DMS 273 (cell line): ENCODE data around the gene USP1.

Experiments
- DNase-seq: peaks from one replicate; lab custom pipeline; 2025; ENCODE audit not compliant: unreplicated experiment; lab: John Stamatoyannopoulos, UW

USP1 gene

DNA sequence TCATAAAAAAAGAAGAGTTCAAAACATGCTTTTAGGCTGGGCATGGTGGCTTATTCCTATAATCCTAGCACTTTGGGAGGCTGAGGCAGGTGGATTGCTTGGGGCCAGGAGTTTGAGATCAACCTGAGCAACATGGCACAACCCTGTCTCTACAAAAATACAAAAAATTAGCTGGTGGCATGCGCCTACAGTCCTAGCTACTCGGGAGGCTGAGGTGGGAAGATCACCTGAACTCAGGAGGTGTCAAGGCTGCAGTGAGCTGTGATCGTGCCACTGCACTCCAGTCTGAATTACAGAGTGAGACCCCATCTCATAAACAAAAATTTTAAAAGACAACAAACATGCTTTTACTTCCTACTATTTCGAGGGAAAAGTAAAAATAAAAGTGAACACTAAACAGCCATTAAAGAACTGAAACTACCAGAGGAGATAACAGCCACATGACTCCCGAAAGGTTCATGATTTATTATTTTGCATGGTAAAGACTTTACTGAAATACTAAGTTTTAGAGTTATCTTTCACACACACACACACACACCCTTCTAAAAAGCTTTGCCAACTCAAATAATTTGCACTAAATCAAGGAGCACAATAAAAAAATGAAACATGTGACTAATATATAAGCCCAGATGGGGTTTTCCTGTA is 48.1 kb downstream of the USP1 start:
- no peak for DNase-seq

GRCh38 chr1:62487956-62488355 is 51.1 kb downstream of the USP1 start:
- DNase-seq, result no peak

DNA sequence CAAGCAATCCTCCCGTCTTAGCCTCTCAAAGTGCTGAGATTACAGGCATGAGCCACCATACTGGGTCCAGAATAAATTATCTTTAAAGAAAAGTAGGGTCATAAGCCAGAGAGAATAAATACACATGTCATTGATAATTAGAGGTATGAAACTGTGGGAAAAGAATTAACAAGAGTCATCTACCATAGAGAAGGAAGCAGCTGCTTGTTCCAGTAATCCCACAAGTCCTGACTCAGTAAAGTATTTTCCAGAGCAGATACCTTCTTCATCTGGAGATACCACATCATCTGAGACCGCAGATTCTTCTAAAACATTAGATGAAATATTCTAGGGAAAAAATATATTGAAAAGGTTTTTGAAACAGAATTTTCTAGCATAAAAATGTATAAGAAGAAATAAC is 55.7 kb downstream of the USP1 start:
- no peak for DNase-seq

GRCh38 chr1:62493656-62494055 is 56.8 kb downstream of the USP1 start:
- DNase-seq, result no peak

GRCh38 chr1:62494137-62494536 is 57.3 kb downstream of the USP1 start:
- DNase-seq, result no peak

- DNase-seq, result no peak
These were observed 63.4 kb downstream of the USP1 start for GRCh38 chr1:62500210-62500609.
